Measurements from ENCODE around the gene TXNDC15.

Gene TXNDC15

DNA sequence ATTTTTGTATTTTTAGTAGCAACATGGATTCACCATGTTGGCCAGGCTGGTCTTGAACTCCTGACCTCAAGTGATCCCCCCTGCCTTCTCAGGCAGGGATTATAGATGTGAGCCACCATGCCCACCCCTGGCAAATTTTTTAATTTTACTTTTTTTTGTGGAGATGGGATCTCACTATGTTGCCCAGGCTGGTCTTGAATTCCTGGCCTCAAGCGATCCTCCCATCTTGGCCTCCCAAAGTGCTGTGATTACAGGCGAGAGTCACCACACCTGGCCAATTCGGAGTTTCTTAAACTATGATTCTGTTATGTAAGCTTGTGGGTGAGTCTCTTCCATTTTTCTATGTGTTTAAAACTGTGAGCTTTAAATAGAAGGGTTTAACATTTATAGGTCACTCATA is 58.3 kb downstream of the TXNDC15 start:
- no peak for DNase-seq

GRCh38 chr5:134934202-134934601 is 60.0 kb downstream of the TXNDC15 start:
- DNase-seq = no peak

DNA sequence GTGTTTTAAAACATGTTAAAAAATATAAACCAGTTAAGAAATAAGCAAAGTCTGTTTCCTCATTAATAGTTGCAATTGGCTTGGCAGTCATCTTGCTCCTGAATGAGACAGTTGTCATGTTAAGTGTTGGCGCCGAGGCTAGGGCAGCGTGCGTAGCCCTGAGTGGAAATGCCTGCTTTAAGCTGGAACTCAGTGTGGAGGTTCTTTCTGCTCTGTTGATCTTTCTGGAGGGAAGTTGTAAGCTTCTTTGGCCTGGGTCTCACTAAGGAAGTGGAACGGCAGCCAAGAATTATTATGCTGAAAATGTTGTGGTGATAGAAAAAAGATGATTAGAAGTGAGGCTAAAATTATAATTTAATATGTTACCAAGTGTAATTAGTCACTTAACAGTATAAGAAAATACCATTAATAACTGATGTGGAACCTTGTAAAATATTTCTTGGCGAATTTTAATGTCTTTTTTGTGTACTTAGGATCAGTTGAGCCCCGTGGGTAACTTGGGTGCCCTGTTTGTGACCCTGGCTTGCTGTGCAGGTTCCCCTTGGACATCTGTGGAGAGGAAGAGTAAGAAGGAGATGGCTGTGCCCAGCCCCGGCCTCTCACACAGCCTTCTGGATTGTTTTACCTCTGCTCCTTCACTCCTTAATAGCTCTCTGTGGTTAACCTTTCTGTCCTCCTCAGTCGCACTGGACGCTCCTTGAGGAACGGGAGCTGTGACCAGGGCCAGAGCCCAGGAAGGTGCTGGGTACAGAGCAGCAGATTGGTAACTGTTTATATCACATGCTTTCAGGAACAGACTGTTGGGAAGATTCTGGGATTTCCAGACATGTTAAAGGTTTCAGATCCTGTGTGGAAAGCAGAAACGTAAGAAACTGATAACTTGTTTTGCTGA is 61.8 kb downstream of the TXNDC15 start:
- DNase-seq = no peak

GRCh38 chr5:134937526-134937925 is 63.4 kb downstream of the TXNDC15 start:
- DNase-seq = no peak

GRCh38 chr5:134938030-134938429 is 63.9 kb downstream of the TXNDC15 start:
- no peak for DNase-seq

GRCh38 chr5:134939500-134939899 is 65.3 kb downstream of the TXNDC15 start:
- no peak for DNase-seq

DNA sequence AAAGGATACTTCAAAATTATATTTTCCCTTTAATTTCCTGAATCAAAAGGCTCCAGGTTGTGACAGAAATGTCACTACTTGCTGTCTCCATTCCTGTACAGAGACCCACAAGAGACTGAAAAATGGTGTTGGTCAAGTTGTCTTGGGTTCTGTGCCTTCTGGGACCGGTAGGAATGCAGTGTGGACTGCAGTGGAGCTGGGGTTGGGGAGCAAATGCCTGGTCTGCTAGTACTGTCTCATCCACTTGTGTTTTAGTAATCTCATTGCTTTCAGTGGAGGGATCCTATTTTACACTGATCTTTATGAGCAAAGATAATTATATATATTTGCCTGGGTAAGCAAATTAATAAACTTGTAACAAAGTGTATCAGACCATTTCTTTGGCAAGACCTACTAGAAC is 69.4 kb downstream of the TXNDC15 start:
- DNase-seq = no peak

DNA sequence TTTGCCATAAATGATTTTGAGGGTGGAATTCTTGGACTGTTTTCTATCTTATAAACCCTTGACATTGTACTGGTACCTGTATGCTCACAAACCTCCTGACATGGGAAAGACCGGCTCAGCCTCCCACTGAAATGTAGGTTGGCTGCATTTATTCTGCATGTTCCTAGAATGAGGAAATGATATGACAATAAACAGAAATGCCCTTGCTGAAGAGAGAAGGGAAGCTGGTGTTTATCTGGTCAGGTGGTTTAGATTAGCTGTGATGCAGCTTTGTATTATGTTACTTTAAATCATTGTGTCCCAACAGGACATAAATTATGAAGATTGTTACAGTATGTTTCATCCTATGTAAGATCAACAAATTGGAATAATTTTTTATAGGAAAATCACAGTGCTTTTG is 70.5 kb downstream of the TXNDC15 start:
- no peak for DNase-seq

GRCh38 chr5:134945041-134945440 is 70.9 kb downstream of the TXNDC15 start:
- DNase-seq = no peak

DNA sequence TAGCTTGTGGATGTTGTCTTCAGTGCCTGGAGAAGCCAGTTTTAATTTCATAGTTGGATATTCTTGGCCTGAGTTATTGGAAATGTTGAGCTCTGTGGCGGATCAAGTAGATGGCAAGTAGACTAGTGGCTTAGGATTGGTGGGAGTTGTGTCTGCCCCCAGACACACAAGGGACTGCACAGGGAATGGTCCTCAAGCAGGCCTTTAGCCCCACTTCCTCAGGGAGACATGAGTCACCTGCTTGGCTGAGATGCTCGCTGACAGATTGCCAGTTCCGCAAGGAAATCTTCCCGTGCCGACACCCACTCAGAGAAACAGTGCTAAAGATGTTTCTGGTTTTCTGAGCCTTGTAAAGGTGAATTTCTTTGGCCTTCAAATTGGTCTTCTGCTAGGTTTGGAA is 74.7 kb downstream of the TXNDC15 start:
- no peak for DNase-seq

- no peak for DNase-seq
Measured at GRCh38 chr5:134949316-134949715, 75.1 kb downstream of the TXNDC15 start.
